GM12874 (cell line): ENCODE data around the gene F2R.
A peak's percentile ranks its signal among the peaks of the same experiment; 100 is the strongest.

Experiments used
- CTCF ChIP-seq: IDR thresholded peaks from 2 replicates; pipeline ENCODE4 v1.5.1; 2011; ENCODE audit warnings: low read depth, mild to moderate bottlenecking, control low read depth, low read length, moderate library complexity; ENCODE audit not compliant: insufficient read depth

F2R gene

DNA sequence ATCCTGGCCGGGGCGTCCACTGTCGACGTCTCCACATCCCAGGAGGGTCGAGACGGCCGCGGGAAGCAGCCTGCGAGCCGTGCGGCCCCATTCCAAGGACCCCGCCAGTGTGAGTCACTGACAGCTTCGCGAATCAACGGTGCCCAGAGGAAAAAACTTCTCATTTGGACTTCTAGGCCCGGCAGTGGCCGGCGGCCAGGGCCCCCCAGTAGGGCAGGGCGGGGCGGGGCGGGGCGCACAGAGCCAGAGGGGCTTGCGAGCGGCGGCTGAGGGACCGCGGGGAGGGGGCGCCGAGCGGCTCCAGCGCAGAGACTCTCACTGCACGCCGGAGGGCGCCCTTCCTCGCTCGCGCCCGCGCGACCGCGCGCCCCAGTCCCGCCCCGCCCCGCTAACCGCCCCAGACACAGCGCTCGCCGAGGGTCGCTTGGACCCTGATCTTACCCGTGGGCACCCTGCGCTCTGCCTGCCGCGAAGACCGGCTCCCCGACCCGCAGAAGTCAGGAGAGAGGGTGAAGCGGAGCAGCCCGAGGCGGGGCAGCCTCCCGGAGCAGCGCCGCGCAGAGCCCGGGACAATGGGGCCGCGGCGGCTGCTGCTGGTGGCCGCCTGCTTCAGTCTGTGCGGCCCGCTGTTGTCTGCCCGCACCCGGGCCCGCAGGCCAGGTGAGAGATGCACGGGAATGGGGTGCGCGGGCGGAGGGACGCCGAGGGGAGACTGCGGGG is at the start of gene F2R:
Gene F2R (plus strand): TSS at position 391 of the 720 bp plus-strand sequence. CDS start 182 bp downstream, at position 573.
- peak; percentile 80 for TF ChIP-seq CTCF

DNA sequence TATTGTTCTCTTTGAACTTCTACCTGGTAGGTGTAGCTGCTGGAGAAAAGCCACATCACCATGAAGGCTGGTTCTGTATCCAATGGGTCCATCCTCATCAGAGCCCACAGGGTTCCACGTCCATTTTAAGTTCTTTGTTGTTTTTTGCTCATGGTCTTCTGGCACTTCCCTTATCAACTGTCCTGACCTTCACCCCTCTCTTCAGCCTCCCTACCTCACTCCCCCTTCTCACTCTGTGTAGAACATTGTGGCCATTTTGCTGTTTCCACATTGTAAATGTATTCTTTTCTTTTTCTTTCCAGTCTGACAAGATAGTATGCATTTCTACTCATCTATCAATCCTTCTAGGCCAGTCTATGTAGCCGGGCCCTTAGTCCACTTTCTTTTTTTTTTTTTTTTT is 48.4 kb upstream of the F2R start:
- no peak for TF ChIP-seq CTCF

DNA sequence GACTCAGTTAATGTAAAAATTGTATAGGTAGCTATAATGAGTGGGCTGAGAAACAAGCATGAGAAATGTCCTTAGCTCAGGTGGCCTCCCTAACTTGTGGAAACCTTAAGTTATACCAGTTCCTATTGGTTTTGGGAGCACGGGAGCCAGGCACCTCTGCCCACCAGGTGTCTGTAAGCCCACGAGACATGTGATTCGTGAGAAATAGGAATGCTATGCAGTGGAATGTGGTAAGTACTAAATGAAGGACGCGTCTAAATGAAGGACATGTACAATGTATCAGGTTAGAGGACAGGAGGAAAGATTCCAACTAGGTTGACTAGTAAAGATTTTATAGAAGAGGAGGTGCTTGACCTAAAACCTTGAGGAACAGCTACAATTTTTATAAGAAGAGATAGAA is 46.7 kb upstream of the F2R start:
- no peak for TF ChIP-seq CTCF

GRCh38 chr5:76670508-76670907 is 45.4 kb upstream of the F2R start:
- TF ChIP-seq CTCF, result no peak

- TF ChIP-seq CTCF, result no peak
Observed at GRCh38 chr5:76672242-76672641, 43.7 kb upstream of the F2R start.

DNA sequence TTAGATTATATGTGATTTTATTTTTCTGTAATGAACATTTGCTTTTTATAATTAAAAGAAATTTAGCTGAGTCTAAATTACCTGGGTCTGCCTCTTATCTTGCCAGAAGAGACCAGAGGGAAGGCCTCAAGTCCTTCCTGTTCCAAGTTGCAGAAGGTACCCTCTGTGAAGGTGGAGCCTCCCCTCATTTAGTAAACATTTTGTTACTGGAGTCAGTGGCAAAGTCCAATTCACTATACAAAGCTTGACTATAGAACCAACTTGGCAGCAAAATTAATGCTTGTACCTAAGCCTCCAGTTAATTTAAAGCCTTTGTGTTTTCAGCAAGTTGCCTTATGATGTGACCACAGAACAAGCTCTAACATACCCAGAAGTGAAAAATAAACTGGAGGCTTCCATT is 42.8 kb upstream of the F2R start:
- no peak for TF ChIP-seq CTCF

DNA sequence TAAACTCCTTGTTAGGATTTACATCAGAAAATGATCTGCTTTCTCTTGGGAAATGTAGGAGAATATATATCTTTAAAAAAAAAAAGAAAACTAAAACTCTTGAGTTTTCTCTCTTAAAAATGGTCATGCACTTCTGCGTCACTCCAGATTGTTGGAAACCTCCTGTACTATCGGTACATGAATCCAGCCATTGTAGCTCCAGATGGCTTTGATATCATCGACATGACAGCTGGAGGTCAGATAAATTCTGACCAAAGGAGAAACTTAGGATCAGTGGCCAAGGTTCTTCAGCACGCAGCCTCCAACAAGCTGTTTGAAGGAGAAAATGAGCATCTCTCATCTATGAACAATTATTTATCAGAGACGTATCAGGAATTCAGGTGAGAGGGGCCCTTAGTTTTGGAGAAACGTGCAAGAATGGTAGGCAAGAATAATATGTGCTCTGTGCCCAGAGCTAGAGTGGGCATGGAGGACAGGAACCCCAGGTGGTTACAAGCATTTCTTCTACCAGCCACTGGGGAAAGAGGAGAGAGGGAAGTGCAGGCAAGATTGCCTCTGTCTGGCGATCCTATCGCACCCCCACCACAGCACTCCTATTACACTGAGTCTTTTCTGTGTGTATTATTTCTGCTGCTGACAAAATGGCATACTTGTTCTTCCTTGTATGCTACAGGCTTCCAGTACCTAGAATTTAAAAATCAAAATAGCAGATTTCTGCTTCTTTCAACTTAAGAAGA is 41.4 kb upstream of the F2R start:
- no peak for TF ChIP-seq CTCF
